ENCODE data around the gene STIM1. TPM values are rescaled to one million over a fixed set of nuclear protein-coding genes. Genes with fewer than 3 reads are reported as not detected.

The STIM1 gene
- total and polyA plus RNA-seq, 7 donors, result 52.1 to 147 (median 109) TPM

DNA sequence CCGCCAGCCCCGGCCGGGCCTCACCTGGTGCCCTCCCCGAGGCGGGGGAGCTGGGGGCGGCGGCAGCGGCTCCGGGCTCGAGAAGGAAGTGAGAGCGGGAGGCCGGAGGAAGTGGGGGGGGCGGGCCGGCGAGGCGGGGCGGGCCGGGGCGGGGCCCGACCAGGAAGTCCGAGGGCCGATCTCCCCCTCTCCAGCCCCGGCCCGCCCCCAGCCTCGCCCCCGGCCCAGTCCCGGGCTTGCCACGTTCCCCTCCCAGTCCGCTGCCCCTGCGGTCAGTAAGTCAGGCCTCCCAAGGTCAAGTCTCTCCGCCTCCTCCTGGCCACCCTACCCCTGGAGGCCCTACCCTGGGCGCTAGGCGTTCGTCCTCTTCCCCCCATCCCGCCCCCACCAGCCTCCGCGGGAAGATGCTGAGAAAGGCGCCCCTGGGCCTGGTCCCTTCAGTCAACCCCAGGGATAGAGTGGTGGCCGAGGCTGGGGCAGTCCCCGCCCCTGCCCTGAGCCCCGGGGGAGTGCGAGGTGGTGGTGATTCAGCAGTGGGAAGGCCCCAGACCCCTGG is 14.5 kb upstream of the STIM1 start, which contains the start of gene RHOG:
TSS of gene RHOG (minus strand) at position 90 of the 556 bp plus-strand sequence. CDS start 12,821 bp downstream, outside the sequence.
- 0 to 2% (median 1%) methylated on average over 8 to 42 of the region's 42 CpGs for WGBS, 3 donors
- intact Hi-C loops (cut with DNase I), result loop anchor here in 1 of 2 donors (2.0 kb wide), 1 partner anchor 42 kb away; no protein-coding TSS in a partner anchor
- Histone ChIP-seq H3K4me3 (peak within 1 kb of the TSS; percentile 92), H3K4me1 (peaks cover 25% of the 10 kb centered on the region), H3K27ac (peak within 1 kb of the TSS; percentile 96), H3K27me3 (ENCODE audit: insufficient read depth in 3 of 3, low read length in 2 of 3) (no peaks in the 10 kb centered on the region), H3K9me3 (no peaks in the 10 kb centered on the region), H3K36me3 (ENCODE audit: insufficient read depth in 1 of 2, low read depth in 1 of 2) (no peaks in the 10 kb centered on the region)
- TF ChIP-seq CTCF (IDR thresholded peaks at IDR 0.05), result no peak
- ATAC-seq, result peak; percentile 79 to 84 (median 83)
- DNase-seq, result peak; percentile 87 to 92

DNA sequence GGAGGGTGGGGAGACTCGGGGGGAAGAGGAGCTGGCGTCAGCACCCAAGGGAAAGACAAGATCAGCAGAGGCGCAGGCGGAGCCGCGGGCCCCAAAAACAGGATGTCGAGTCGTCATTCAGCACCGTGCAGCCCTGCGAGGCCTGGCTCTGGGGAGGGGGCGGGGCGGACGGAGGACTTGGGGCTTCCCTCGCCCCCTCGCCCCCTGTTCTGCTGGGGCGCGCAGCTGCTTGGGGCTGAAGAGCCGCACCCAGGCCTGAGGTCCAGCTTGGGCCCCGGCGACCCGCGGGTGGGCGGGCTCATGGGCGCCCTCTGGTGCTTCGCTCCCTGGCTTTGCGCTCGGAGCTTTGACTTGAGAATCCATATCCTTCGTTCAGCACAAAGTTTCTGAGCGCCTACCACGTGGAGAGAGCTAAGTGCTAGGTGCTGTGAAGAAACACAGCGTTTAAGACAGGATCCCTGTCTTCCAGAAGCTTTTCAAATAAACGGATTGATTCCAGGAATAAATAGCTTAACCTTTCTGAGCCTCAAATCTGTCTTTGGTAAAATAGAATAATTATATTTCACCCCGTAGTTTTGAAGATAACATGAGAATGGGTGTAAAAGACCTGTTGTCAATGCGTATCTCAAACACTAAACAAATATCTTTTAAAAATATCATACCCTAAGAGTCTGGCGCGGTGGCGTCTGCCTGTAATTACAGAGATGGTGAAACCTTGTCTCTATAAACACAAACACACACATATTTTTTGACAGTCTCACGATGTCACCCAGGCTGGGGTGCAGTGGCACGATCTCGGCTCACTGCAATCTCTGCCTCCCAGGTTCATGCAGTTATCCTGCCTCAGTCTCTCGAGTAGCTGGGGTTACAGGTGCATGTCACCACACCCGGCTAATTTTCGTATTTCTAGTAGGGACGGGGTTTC is 13.8 kb upstream of the STIM1 start:
- H3K4me3 ChIP-seq, result peak overlapping the region; percentile 92
- H3K36me3 ChIP-seq (ENCODE audit: insufficient read depth in 1 of 2, low read depth in 1 of 2), result no peaks in the 10 kb centered on the region
- no peaks in the 10 kb centered on the region for H3K27me3 ChIP-seq (ENCODE audit: insufficient read depth in 3 of 3, low read length in 2 of 3)
- TF ChIP-seq CTCF (IDR thresholded peaks at IDR 0.05), result peak; percentile 88
- intact Hi-C loops (cut with DNase I), result loop anchor here in 1 of 2 donors (2.0 kb wide), 1 partner anchor 43 kb away; no protein-coding TSS in a partner anchor
- H3K27ac ChIP-seq, result peak overlapping the region; percentile 96
- 24 to 32% (median 28%) methylated on average over 34 to 44 of the region's 44 CpGs for WGBS, 3 donors
- ATAC-seq (peak; percentile 79 to 89 (median 82)), DNase-seq (peak; percentile 86 to 91)
- H3K4me1 ChIP-seq, result peaks cover 19% of the 10 kb centered on the region
- H3K9me3 ChIP-seq, result no peaks in the 10 kb centered on the region

DNA sequence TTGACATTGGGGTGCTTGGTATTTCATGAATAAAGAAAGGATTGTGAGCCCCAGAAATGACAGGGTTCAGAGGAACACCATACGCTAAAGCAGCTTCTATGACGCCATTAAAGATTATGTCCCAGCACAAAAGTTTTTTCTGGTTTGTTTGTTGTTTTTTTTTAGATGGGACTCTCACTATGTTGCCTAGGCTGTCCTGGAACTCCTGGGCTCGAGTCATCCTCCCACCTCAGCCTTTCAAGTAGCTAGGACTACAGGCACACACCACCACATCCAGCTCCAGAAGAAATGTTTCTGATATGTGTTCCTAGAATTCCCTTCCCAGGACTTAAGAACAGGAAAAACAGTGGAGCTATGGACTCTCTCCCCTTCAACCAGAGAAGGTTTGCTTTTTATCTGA is 12.1 kb upstream of the STIM1 start:
- intact Hi-C loops (cut with DNase I), result no loop called here
- DNase-seq (no peak), ATAC-seq (no peak)
- 82 to 93% (median 87%) methylated on average over 3 of the region's 3 CpGs for WGBS, 3 donors
- Histone ChIP-seq H3K27ac (no peak overlapping the region), H3K27me3 (ENCODE audit: insufficient read depth in 3 of 3, low read length in 2 of 3) (no peaks in the 10 kb centered on the region), H3K4me3 (no peak overlapping the region), H3K36me3 (ENCODE audit: insufficient read depth in 1 of 2, low read depth in 1 of 2) (no peaks in the 10 kb centered on the region), H3K9me3 (no peaks in the 10 kb centered on the region), H3K4me1 (peaks cover 15% of the 10 kb centered on the region)
- TF ChIP-seq CTCF (IDR thresholded peaks at IDR 0.05), result no peak

- no peak for TF ChIP-seq CTCF (IDR thresholded peaks at IDR 0.05)
- intact Hi-C loops (cut with DNase I), result no loop called here
- ATAC-seq, result no peak
- Histone ChIP-seq H3K36me3 (ENCODE audit: insufficient read depth in 1 of 2, low read depth in 1 of 2) (no peaks in the 10 kb centered on the region), H3K4me1 (no peaks in the 10 kb centered on the region), H3K9me3 (no peaks in the 10 kb centered on the region), H3K4me3 (no peak overlapping the region), H3K27ac (no peak overlapping the region), H3K27me3 (ENCODE audit: insufficient read depth in 3 of 3, low read length in 2 of 3) (no peaks in the 10 kb centered on the region)
- DNase-seq, result no peak
- WGBS, 3 donors, result 94 to 100% (median 96%) methylated on average over 1 of the region's 1 CpG
Measured at GRCh38 chr11:3845246-3845645, 10.2 kb upstream of the STIM1 start.

All from psoas muscle (tissue), 8 donors.